ENCODE data around the gene NPPC.

NPPC gene

GRCh38 chr2:231961349-231962166, 35.4 kb upstream of the NPPC start, which contains the start of gene DIS3L2:
Gene DIS3L2 (plus strand): TSS chr2:231961713. CDS start chr2:232014928, 53,215 bp downstream.
- H3F3A ChIP-seq (ENCODE audit: insufficient read depth) = no peaks in the 10 kb centered on the region
- no peaks in the 10 kb centered on the region for H3K9me2 ChIP-seq (replicated peaks; ENCODE audit: insufficient read depth, low read length)
- H4K20me1 ChIP-seq (ENCODE audit: low read depth, low read length) = no peaks in the 10 kb centered on the region
- H3K27me3 ChIP-seq (ENCODE audit: low read length) = no peaks in the 10 kb centered on the region
- peak within 1 kb of the TSS; percentile 61 for H3K4me2 ChIP-seq (ENCODE audit: low read depth, low read length, poor library complexity, severe bottlenecking)
- H3K36me3 ChIP-seq (ENCODE audit: low read length) = no peaks in the 10 kb centered on the region
- TF ChIP-seq EZH2phosphoT487 (conservative IDR thresholded peaks at IDR 0.05; ENCODE audit: low read length) (no peak), CTCF (IDR thresholded peaks at IDR 0.05; ENCODE audit: insufficient read depth, low read length, poor library complexity, severe bottlenecking) (no peak)
- H3K4me3 ChIP-seq (ENCODE audit: insufficient read depth, low read length, poor library complexity, severe bottlenecking) = peak within 1 kb of the TSS; percentile 94
- no peaks in the 10 kb centered on the region for H3K9me3 ChIP-seq (ENCODE audit: insufficient read depth, low read length)
- peak within 1 kb of the TSS; percentile 99 for H2AFZ ChIP-seq (ENCODE audit: low read depth, low read length, severe bottlenecking)
- H3K79me2 ChIP-seq (ENCODE audit: insufficient read depth, low read length) = peaks cover 34% of the 10 kb centered on the region
- peak within 1 kb of the TSS; percentile 31 for H3K27ac ChIP-seq (ENCODE audit: low read depth, low read length)
- peak within 1 kb of the TSS; percentile 95 for H3K9ac ChIP-seq (ENCODE audit: low read length)

DNA sequence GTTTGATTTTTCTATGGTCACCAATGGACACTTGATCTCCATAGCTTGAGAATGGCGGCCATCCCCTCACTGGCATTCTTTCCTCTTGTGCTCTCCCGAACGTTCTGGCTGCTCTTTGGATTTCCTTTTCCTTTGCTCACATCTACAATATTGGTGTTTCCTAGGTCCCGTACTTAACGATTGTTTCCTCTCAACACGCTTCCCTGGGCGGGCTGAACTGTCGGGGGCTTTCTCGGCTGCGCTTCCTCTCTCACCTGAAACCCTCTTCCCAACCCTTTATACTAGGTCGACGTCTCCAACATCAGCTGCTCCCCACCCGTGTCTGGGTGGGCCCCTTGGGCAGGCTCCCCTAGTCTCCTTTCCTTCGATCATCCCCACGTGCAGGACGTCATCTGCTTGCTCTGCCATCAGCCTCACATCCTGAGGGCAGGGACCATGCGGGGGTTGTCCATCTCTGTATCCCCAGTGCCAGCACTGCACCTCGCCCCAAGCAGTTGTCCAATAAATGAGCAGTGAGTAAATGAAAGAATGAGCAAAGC, 34.7 kb upstream of the NPPC start:
- peak overlapping the region; percentile 99 for H2AFZ ChIP-seq (ENCODE audit: low read depth, low read length, severe bottlenecking)
- H3K27ac ChIP-seq (ENCODE audit: low read depth, low read length) = peak overlapping the region; percentile 31; the same call in 1 of the 2 replicates
- H3K4me3 ChIP-seq (ENCODE audit: insufficient read depth, low read length, poor library complexity, severe bottlenecking) = peak overlapping the region; percentile 94
- H3K4me2 ChIP-seq (ENCODE audit: low read depth, low read length, poor library complexity, severe bottlenecking) = peak overlapping the region; percentile 61
- TF ChIP-seq EZH2phosphoT487 (conservative IDR thresholded peaks at IDR 0.05; ENCODE audit: low read length) = no peak
- TF ChIP-seq CTCF (IDR thresholded peaks at IDR 0.05; ENCODE audit: insufficient read depth, low read length, poor library complexity, severe bottlenecking) = no peak
- H3K9ac ChIP-seq (ENCODE audit: low read length) = peak overlapping the region; percentile 95
- no peaks in the 10 kb centered on the region for H3K9me2 ChIP-seq (replicated peaks; ENCODE audit: insufficient read depth, low read length)
- no peaks in the 10 kb centered on the region for H3K36me3 ChIP-seq (ENCODE audit: low read length)
- H3K79me2 ChIP-seq (ENCODE audit: insufficient read depth, low read length) = peaks cover 33% of the 10 kb centered on the region
- H3K9me3 ChIP-seq (ENCODE audit: insufficient read depth, low read length) = no peaks in the 10 kb centered on the region
- H3F3A ChIP-seq (ENCODE audit: insufficient read depth) = no peaks in the 10 kb centered on the region
- no peaks in the 10 kb centered on the region for H4K20me1 ChIP-seq (ENCODE audit: low read depth, low read length)
- H3K27me3 ChIP-seq (ENCODE audit: low read length) = no peaks in the 10 kb centered on the region

DNA sequence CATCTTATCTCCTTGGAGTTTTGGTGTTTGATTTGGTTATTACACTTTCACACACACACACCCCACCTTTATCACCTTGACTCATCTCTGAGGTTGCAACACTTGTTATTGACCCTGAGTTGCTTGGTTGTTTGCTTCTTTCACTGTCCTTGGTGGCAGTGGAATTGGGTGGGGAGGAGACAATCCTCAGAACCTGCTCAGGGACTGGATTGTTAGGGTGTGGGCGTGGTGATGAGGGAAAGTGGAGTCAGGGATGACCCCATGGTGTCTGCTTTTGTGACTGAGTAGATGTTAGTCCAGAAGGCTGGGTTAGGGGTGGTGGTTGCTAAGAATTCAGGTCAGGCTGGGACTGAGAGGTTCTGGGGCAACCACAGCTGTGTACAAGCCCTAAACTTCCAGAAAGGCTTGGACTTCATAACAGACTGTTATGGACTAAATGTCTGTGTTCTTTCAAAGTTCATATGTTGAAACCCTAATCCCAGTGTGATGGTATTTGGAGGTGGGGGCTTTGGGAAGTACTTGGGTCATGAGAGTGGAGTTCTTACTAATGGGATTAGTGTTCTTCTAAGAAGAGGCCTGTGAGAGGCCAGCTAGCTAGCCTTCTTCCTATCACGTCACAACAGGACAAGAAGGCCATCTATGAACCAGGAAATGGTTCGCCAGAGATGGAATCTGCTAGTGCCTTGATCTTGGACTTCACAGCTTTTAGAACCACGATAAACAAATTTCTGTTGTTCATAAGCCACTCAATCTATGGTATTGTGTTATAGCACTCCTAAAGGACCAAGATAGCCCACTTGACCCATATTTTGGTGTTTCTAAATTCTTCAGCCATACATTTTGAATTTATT, 31.9 kb upstream of the NPPC start:
- H3K9me2 ChIP-seq (replicated peaks; ENCODE audit: insufficient read depth, low read length) = no peaks in the 10 kb centered on the region
- H3K4me2 ChIP-seq (ENCODE audit: low read depth, low read length, poor library complexity, severe bottlenecking) = no peak overlapping the region
- no peak overlapping the region for H2AFZ ChIP-seq (ENCODE audit: low read depth, low read length, severe bottlenecking)
- no peaks in the 10 kb centered on the region for H3K9me3 ChIP-seq (ENCODE audit: insufficient read depth, low read length)
- H3F3A ChIP-seq (ENCODE audit: insufficient read depth) = no peaks in the 10 kb centered on the region
- no peak for TF ChIP-seq EZH2phosphoT487 (conservative IDR thresholded peaks at IDR 0.05; ENCODE audit: low read length)
- TF ChIP-seq CTCF (IDR thresholded peaks at IDR 0.05; ENCODE audit: insufficient read depth, low read length, poor library complexity, severe bottlenecking) = no peak
- H3K9ac ChIP-seq (ENCODE audit: low read length) = no peak overlapping the region
- H3K36me3 ChIP-seq (ENCODE audit: low read length) = no peaks in the 10 kb centered on the region
- no peaks in the 10 kb centered on the region for H3K27me3 ChIP-seq (ENCODE audit: low read length)
- H3K4me3 ChIP-seq (ENCODE audit: insufficient read depth, low read length, poor library complexity, severe bottlenecking) = no peak overlapping the region
- H3K27ac ChIP-seq (ENCODE audit: low read depth, low read length) = no peak overlapping the region
- no peaks in the 10 kb centered on the region for H4K20me1 ChIP-seq (ENCODE audit: low read depth, low read length)
- peaks cover 13% of the 10 kb centered on the region for H3K79me2 ChIP-seq (ENCODE audit: insufficient read depth, low read length)
